ENCODE measurements around the gene RBM28.

DNA sequence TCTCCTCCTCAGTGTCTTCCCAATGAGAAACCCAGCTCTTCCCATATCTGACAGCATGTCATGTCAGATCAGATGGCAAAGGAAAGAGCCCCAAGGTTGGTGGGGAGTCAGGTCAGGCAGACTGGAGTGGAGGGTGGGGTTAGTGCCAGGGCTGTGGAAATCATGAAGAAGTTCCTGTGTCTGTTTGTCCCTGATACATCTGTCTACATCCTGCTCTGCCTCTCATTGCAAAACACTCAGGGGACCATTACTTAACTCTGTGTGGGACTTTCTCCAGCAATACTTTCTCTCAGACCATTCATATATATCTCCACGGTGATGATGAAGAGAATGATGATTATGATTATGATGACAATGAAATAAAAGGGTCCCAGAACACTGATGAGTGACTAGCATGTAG lies 14.5 kb upstream of the RBM28 start:
- TF ChIP-seq RAD21 (IDR thresholded peaks at IDR 0.05 in 1 of 2, conservative IDR thresholded peaks at IDR 0.05 in 1 of 2; ENCODE audit: low read depth in 2 of 2, low read length in 2 of 2) (no peak), RFX5 (IDR thresholded peaks at IDR 0.05; ENCODE audit: borderline replicate concordance, low read depth, low read length) (no peak)
- TF ChIP-seq, protein P1, sequence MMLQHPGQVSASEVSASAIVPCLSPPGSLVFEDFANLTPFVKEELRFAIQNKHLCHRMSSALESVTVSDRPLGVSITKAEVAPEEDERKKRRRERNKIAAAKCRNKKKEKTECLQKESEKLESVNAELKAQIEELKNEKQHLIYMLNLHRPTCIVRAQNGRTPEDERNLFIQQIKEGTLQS (IDR thresholded peaks at IDR 0.05; ENCODE audit: insufficient read depth, low read depth, low read length): no peak
- TF ChIP-seq, protein P2, sequence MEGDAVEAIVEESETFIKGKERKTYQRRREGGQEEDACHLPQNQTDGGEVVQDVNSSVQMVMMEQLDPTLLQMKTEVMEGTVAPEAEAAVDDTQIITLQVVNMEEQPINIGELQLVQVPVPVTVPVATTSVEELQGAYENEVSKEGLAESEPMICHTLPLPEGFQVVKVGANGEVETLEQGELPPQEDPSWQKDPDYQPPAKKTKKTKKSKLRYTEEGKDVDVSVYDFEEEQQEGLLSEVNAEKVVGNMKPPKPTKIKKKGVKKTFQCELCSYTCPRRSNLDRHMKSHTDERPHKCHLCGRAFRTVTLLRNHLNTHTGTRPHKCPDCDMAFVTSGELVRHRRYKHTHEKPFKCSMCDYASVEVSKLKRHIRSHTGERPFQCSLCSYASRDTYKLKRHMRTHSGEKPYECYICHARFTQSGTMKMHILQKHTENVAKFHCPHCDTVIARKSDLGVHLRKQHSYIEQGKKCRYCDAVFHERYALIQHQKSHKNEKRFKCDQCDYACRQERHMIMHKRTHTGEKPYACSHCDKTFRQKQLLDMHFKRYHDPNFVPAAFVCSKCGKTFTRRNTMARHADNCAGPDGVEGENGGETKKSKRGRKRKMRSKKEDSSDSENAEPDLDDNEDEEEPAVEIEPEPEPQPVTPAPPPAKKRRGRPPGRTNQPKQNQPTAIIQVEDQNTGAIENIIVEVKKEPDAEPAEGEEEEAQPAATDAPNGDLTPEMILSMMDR (IDR thresholded peaks at IDR 0.05; ENCODE audit: control extremely low read depth in 1 of 3, insufficient read depth in 1 of 3, low read depth in 1 of 3, low read length in 3 of 3): no peak
